HG03103 (cell line): ENCODE measurements around the gene PRR16.
"Not testable (repeated sequence)": the region's sequence is repeated elsewhere in the genome, so short reads cannot be mapped to it uniquely, and the experiment has no call there.

ENCODE experiments used
- ATAC-seq: cut with Tn5 transposase; IDR thresholded peaks from one replicate; pipeline ENCODE4 v1.9.1; 2021; ENCODE audit warnings: low read depth; ENCODE audit not compliant: unreplicated experiment

PRR16 gene

DNA sequence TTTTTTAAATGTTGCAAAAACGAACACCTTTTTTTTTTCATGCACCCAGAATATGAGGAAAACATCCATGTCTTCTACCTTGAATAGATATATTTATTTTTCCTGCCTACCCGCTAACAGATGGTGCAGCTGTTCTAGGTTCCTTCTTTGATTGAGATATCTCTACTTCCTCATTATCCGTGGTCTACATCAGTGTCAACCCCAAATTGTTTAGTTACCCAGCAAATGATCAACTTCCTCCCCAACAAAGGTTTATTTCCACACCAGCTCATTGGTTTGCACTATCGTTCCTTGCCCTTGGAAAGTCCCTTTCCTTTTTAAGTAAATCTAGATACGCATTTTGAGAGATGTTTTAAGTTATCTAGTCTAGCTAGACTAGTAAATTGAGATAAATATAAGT, 166.4 kb downstream of the PRR16 start:
- no peak for ATAC-seq

DNA sequence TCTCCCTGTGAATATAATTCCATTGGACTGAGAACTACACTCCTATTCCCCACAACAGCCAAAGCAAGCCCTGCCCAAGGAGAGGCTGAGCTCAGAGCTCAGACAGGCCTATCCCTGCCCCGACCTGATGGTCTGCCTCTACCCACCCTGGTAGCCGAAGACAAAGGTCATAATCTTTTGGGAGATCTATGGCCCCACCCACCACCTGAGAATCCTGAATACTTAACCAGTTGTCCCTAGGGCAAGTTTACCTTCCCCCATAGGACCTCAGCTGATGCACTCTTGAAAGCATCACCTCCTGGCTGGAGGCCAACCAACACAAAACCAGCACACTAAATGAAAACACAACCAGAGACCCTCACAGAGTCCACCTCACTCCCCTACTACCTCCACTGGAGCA, 167.5 kb downstream of the PRR16 start:
- ATAC-seq: no peak

DNA sequence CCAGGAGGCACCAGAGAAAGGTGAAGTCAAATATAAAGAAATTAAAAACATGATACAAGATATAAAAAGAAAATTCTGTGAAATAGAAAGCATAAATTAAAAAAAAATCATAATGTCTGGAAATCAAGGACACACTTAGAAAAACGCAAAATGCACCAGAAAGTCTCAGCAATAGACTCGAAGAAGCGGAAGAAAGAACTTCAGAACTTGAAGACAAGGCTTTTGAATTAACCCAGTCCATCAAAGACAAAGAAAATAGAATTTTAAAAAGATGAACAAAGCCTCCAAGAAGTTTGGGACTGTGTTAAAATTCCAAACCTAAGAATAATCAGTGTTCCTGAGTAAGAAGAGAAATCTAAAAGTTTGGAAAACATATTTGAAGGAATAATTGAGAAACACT, 168.3 kb downstream of the PRR16 start:
- no peak for ATAC-seq

DNA sequence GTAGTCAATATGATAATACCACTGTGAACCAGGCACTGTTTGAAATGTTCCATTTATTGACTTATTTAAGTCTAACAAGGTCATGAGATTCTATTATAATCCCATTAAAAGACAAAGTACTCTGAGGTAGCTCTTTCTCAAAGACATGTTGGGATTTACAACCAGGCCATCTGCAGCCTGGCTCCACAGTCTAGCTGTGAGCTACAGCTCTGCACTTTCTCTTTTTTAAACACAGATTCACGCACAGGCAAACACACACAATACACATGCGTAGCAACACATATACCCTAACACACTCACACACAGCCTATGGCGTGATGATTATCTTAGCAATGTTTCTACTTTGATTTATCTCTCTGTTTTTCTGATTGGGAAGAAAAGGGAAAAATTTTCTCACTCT, 174.3 kb downstream of the PRR16 start:
- ATAC-seq: no peak

DNA sequence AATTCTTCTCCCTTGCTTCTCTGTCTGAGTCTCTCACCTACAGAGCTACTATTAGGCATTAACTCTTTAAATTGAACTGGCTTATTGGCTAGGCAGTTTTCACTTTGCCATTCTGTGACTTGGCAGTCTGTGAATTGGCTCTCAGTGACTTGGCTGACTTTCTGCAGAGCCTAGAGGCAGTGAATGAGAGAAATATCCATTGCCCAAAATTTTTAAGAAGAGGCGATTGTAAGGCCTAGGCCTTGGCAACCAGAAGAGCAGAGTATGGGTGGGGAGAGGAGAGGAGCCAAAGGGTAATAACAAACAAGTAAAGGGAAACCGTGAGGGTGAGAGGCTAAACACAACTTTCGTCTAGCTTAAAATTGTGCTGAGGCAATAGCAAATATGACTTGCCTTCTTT, 176.7 kb downstream of the PRR16 start:
- ATAC-seq: no peak

DNA sequence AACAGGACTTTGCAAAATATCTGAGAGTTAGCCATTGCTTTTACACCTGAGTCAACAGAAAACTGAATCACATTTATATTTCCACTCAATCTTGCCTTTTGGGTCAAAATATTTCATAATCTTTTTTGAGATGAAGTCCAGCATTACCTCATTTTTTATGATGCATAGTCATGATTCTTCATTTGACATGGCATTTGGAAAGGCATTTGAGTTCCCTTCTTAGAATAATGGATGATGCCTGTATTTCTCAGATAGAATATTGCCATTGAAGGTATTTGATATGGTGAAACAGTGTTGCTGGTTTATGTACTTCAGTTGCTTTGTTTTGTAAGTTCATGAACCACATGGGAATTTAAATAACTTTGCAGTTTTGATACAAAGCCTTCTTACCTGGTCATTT, 180.4 kb downstream of the PRR16 start:
- ATAC-seq: no peak

DNA sequence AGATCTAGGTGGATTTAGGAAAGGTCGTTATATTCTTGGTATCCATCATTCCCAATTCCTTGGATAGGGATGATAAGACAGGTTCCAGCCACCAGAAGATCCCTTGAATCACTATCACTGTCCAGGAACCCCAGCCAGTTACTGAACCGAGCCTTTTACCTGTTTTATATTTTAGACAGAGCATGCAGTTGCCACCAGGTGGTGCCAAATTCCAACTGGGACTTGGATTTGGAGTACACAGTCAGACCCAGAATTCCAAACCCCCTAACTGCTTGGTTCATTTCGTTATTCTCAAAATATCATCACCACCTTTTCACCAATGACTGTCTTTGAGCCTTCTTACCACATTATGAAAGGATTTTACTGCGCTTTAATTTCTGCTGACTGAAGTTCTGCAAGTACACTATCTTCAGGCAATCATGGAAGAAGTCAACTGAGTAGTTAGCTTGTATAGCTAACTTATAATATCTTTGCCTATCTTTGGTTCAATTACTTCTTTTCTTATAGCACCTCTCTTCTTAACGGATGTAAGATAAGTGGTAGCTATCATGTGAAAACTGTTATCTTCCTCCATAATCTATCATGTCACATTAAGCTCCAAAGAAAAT, 191.8 kb downstream of the PRR16 start:
- ATAC-seq: peak; percentile 79

DNA sequence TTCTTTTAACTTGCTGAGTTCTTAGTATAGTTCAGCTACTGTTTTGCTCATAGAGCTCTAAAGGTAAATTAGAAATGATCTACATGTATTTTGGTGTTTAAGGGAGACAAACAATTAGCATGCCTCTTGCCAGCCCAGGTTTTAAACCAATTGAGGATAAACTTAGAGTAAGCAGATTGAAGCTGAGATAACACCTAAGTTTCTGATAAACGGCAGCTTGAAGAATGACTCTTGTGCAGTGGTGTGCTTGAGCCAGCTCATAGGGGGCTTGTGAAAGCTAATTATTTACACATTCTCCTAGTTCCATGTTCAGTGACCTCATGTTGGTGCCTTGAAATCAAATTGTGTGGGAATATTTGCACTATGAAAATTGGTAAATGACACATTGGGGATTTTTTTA, 193.0 kb downstream of the PRR16 start:
- no peak for ATAC-seq

DNA sequence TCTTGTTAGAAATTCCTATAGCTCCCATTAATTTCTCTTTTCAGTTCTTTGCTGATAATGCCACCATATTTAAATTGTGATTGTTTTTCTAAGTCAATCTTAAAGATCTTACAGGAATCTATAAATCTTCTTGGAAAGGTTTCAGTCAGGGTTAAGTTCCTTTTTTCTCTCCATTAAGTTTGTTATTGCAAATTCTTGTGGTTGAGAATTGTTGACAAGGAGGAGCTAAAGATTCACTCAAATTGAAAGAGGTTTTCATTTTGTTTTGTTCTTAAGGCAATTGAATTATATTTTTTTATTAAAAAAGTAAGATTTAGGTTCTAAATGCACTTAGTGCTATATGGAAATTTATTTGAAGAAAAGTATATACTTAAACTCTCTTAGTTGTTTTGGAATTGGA, 213.4 kb downstream of the PRR16 start:
- ATAC-seq: no peak

DNA sequence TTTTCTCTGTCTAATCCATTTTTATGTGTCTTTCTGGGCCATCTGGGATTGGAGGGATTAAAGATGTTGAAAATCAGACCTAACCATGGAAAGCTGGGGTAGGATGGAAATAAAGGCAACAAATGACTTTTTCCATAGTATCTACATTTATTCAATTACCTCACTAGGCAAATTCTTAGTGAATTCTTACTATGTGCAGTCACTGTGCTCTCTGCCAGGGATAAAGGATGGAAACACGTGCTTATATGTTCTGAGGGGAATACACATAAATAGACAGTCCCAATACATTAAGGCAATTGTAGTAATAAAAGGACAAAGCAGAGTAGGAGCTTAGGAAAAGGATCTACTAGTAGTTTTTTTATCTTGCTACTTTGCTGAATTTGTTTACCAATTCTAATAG, 214.2 kb downstream of the PRR16 start:
- ATAC-seq: no peak

DNA sequence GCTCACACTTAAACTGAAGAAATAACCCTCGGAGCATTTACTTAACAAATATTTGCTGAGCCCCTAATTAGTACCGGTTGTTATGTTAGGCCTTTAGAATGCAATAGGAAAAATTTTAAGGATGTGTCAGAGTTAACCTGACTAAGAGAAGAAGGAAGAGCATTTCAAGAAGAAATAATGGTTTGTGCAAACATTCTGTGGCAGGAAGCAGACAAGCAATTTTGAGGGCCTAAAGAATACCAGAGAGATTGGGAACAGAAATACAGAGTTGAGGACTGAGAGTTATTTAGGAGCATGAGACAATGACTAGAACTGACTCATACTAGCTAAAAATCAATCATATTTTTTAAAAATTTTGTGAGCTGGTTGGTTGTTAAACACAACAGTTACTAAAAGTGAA, 218.8 kb downstream of the PRR16 start:
- ATAC-seq: no peak

DNA sequence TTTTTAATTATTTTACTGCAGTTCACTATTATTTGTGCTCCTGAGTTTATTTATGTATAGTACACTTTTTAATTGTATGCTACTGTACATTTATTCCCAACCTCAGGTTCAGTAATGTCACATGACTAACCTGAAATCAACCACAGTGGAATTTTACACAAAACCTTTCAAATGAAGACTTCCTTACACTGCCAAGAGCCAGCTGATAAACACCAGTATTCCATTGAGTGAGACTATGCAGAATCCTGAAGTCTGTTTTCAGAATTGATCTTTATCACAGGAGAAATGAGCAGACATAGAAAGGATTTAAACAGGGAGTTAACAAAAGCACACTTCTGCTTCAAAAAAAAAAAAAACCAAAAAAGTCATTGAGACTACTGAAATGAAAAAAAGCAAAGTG, 219.5 kb downstream of the PRR16 start:
- no peak for ATAC-seq

DNA sequence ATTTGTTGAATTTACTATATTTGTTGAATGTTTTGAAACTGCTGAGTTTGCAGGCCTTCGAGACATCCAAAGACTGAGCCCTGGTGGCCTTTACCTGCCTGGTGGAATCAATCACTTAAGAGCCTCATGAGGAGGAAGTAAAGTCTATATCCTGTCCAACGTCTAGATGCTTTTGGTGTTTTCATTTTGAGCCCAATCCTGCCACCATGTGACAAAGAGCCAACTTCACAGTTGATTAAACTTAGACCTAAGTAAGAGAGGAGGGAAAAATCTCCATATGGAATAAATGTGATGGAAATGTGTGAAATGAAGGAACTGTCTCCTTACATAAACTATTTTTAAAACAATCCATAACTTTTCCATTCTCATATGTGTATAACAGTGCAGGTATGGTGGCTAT, 220.1 kb downstream of the PRR16 start:
- ATAC-seq: no peak

DNA sequence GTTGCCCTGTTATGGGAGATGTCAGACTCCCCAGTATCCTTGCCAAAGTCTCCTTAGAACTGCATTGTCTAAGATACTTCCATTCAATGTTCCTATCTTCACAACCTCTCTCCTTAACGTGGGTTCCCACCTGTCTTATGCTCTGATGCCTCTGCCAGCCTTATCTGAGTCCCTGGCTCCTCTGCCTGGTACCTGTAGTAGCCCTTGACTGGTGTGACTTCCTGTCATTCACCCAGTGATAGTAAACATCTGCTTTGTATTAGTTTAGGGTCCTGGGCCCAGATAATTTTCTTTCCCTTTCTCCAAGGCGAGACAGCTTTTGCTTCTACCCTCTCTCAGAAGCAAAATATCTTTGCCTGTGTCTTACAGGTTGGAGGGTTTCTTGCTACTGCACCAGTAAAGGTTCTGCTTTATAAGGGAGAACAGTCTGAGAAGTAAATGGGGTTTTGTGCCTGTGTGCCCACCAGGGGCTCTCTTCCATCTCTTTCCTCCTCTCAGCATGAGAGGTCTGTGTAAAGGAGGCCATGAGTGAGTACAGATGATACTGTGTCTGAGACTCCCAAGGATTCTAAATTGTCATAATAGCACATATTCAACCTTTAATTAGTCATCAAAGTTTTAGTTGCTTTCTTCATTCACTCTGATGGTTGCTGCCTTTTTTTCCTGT, 220.8 kb downstream of the PRR16 start:
- no peak for ATAC-seq

DNA sequence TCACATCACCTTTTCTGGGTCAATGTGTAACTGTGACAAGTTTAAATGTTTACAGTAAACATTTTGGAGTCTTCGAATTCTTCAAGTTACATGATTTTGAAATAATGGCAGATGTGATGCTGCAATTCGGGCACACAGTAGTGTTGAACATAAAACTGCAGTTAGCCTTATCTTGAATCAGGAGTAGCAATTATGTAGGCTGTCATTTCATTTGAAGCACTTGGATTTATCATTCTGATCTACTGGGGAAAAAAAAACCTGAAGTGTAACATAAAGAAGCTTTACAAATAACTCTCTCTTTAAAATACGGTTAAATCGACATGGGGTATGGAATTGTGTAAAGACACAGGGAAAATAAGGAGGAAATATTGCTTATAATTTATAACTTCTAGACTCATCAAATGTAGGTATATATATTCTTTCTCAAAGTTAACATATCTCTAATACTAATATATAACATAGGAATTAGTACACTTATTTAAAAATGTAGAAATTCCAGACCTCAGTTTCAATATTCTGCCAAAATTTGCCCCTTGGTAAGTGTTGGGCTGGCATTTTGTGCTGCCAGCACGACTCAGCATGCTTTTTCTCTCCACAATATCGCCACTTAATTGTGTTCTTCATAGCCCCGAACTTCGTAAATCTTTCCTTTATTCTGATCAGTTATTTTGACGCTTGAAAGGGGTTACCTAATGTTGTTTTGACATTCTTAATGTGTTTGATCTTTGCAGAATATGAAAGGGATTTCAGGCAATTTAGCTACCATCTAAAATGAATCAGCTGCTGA, 226.7 kb downstream of the PRR16 start:
- ATAC-seq: no peak

DNA sequence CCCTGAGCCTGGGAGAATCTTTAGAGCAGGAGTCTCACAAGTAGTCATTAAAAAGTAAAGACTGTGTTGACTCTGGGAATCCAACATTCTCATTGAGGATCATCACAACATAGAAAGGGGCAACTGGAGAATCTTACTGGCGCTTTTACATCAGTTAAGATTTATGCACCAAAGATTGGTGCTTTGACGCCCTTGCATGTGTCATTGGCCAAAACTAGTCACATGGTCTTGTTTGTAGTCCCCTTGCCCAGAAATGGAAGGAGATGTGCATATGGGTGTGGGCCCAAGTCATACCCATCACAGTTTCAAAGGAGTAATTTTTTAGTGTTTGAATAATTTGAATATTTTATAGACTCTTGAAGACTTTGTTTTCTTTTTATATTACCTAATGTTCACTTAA, 228.2 kb downstream of the PRR16 start:
- no peak for ATAC-seq

DNA sequence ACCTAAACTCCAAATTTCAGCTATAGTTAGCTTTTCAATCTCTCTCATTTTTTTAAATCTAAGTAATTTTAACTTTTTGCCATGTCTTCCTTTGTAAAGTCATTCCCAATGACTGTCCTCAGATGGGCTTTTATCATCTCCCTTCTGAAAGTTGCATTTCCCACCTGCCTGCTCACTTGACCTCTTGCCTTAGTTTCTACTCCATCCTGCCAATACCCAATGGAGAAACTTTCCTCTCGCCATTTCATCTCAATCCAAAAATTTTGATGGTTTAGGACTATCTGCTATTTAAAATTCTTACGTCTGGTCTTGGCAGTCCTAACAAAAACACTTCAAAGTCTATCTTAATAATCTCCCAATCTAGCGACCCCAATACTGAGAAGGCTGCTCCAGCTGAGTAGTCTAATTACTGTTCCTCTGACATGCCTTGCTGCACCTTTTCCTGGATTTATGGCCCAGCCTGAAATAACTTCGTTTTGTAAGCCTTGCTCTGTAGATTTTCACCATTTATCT, 231.3 kb downstream of the PRR16 start:
- no peak for ATAC-seq

DNA sequence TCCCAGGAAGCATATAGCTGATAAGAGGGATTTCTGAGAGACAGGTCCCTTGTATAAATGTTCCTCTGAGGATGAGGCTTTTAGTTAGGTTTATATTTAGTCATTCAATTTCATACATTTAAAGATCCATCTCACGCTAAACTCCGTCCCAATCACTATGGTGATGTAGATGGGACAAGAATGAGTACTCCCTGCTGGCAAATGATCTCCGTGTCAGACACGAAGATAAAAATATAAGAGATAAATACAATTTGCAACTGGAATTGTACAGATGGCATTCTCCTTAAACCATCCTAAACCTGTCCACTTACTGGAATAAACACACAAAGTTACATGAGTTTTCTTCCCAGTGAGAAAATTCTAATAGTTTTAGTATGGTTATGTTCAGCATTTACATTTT, 233.0 kb downstream of the PRR16 start:
- ATAC-seq: no peak

DNA sequence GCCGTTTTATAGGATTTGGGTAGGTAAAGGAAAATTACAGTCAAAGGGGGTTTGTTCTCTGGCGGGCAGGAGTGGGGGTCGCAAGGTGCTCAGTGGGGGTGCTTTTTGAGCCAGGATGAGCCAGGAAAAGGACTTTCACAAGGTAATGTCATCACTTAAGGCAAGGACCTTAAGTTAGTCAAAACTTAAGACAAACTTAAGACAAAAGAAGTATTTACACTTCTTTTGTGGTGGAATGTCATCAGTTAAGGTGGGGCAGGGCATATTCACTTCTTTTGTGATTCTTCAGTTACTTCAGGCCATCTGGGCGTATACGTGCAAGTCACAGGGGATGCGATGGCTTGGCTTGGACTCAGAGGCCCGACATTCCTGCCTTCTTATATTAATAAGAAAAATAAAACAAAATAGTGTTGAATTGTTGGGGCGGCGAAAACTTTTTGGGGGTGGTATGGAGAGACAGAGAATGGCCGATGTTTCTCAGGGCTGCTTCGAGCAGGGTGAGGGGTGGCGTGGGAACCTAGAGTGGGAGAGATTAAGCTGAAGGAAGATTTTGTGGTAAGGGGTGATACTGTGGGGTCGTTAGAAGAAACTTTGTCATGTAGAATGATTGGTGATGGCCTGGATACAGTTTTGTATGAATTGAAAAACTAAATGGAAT, 233.7 kb downstream of the PRR16 start:
- ATAC-seq: not testable (repeated sequence)

DNA sequence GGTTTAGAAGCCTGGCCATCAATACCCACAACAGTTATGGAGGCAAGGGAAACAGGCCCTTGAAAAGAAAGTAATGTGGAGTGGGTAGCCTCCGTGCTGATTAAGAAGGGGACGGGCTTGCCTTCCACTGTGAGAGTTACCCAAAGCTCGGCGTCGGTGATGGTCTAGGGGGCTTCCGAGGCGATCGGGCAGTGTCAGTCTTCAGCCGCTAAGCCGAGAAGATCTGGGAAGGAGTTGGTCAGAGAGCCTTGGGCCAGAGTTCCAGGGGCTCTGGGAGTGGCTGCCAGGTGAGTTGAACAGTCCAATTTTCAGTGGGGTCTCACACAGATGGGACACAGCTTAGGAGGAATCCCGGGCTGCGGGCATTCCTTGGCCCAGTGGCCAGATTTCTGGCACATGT, 236.6 kb downstream of the PRR16 start:
- ATAC-seq: not testable (repeated sequence)

DNA sequence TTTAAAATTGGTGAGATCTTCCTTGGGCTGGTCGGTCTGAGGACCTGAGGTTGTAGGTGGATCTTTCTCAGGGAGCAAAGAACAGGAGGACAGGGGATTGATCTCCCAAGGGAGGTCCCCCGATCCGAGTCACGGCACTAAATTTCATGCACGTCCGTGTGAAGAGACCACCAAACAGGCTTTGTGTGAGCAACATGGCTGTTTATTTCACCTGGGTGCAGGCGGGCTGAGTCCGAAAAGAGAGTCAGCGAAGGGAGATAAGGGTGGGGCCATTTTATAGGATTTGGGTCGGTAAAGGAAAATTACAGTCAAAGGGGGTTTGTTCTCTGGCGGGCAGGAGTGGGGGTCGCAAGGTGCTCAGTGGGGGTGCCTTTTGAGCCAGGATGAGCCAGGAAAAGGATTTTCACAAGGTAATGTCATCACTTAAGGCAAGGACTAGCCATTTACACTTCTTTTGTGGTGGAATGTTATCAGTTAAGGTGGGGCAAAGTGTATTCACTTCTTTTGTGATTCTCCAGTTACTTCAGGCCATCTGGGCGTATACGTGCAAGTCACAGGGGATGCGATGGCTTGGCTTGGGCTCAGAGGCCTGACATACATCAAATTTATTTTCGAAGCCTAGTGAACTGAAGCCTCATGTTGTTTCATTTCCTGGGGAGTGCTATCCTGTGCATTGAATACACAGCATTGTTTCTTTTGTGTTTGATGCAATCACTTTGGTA, 238.9 kb downstream of the PRR16 start:
- not testable (repeated sequence) for ATAC-seq
